ENCODE results near the gene KCNMB3.
"Not testable (repeated sequence)": the region's sequence is repeated elsewhere in the genome, so short reads cannot be mapped to it uniquely, and the experiment has no call there.

DNA sequence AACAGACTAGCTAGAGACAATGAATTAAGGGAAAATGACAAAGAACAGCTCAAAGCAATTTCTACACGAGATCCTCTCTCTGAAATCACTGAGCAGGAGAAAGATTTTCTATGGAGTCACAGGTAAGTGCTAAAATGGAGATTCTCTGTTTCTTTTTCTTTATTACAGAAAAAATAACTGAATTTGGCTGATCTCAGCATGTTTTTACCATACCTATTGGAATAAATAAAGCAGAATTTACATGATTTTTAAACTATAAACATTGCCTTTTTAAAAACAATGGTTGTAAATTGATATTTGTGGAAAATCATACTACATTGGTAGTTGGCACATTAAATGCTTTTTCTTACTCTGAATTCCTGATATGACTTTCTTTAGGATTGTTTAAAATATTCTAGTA is 32.7 kb downstream of the KCNMB3 start:
- TF ChIP-seq EP300 (IDR thresholded peaks at IDR 0.05); RAD21 (conservative IDR thresholded peaks at IDR 0.05 in 1 of 2, IDR thresholded peaks at IDR 0.05 in 1 of 2); POLR2A (IDR thresholded peaks at IDR 0.05; ENCODE audit: low read length): not testable (repeated sequence)
- TF ChIP-seq, protein P1, sequence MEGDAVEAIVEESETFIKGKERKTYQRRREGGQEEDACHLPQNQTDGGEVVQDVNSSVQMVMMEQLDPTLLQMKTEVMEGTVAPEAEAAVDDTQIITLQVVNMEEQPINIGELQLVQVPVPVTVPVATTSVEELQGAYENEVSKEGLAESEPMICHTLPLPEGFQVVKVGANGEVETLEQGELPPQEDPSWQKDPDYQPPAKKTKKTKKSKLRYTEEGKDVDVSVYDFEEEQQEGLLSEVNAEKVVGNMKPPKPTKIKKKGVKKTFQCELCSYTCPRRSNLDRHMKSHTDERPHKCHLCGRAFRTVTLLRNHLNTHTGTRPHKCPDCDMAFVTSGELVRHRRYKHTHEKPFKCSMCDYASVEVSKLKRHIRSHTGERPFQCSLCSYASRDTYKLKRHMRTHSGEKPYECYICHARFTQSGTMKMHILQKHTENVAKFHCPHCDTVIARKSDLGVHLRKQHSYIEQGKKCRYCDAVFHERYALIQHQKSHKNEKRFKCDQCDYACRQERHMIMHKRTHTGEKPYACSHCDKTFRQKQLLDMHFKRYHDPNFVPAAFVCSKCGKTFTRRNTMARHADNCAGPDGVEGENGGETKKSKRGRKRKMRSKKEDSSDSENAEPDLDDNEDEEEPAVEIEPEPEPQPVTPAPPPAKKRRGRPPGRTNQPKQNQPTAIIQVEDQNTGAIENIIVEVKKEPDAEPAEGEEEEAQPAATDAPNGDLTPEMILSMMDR (IDR thresholded peaks at IDR 0.05), result not testable (repeated sequence)

All from A549 (cell line).